Nephron progenitor cell (in vitro differentiated cells): ENCODE data around the gene SLC5A2.

Experiments
- DNase-seq: peaks from one replicate; pipeline ENCODE4 v3.0.0; 2021
- H3K27ac Mint-ChIP-seq: 2 replicates; pipeline ENCODE4 v1.8.0; 2021; ENCODE audit warnings: mild to moderate bottlenecking, moderate library complexity, mixed read lengths
- H3K27me3 Mint-ChIP-seq: 2 replicates; pipeline ENCODE4 v1.8.0; 2021; ENCODE audit warnings: mild to moderate bottlenecking, low read depth, mixed read lengths; ENCODE audit not compliant: poor library complexity
- H3K36me3 Mint-ChIP-seq: 2 replicates; pipeline ENCODE4 v1.8.0; 2021; ENCODE audit warnings: low read depth, mixed read lengths
- H3K4me1 Mint-ChIP-seq: 2 replicates; pipeline ENCODE4 v1.8.0; 2021; ENCODE audit warnings: mixed read lengths
- H3K4me3 Mint-ChIP-seq: 2 replicates; pipeline ENCODE4 v1.8.0; 2021; ENCODE audit warnings: mild to moderate bottlenecking, moderate library complexity, mixed read lengths
- H3K9me3 Mint-ChIP-seq: 2 replicates; pipeline ENCODE4 v1.8.0; 2021; ENCODE audit warnings: mild to moderate bottlenecking, moderate library complexity, mixed read lengths
- TF ChIP-seq, protein P1 (sequence below): fragments of 200-600 bp; sonication (generic); IDR thresholded peaks from 2 replicates; pipeline ENCODE4 v1.5.0; 2021; ENCODE audit warnings: antibody characterized with exemption

SLC5A2 gene

DNA sequence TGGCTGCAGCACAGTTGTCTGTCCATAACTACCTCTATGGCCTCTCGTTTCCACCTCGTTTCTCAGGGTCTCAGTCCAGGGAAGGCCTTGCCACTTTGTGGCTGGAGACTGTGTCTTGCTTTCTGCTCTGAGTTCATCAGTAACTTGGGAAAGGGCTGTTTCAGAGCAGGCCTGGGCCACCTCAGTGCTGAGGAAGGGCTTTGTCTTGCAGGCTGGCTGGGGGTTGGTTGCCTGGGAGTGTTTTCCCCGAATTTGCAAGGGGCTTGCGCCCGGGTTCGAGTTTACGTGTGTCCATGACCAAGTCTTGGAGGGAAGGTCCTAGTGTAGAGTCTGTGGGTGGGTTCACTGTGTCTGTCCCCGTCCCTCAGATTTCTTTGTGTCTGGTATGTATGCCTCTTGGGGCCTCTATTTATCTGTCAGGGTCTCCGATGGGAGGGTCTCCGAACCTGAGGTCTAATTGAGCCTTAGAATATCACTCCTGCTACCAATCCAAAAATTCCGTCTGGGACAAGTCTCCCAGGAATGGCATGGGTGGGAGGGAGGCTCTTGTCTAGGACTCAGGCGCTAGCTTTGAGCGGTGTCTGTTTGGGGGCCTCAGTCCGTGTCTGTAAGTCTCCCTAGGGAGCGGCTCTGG is 11.6 kb upstream of the SLC5A2 start:
- Mint-ChIP-seq H3K4me1 (peaks cover 18% of the 10 kb centered on the region), H3K9me3 (no peaks in the 10 kb centered on the region), H3K27me3 (peaks cover 46% of the 10 kb centered on the region), H3K27ac (no peak overlapping the region), H3K36me3 (peaks cover 13% of the 10 kb centered on the region), H3K4me3 (peak overlapping the region; percentile 85)
- DNase-seq, result no peak
- TF ChIP-seq, protein P1, sequence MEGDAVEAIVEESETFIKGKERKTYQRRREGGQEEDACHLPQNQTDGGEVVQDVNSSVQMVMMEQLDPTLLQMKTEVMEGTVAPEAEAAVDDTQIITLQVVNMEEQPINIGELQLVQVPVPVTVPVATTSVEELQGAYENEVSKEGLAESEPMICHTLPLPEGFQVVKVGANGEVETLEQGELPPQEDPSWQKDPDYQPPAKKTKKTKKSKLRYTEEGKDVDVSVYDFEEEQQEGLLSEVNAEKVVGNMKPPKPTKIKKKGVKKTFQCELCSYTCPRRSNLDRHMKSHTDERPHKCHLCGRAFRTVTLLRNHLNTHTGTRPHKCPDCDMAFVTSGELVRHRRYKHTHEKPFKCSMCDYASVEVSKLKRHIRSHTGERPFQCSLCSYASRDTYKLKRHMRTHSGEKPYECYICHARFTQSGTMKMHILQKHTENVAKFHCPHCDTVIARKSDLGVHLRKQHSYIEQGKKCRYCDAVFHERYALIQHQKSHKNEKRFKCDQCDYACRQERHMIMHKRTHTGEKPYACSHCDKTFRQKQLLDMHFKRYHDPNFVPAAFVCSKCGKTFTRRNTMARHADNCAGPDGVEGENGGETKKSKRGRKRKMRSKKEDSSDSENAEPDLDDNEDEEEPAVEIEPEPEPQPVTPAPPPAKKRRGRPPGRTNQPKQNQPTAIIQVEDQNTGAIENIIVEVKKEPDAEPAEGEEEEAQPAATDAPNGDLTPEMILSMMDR, result no peak

DNA sequence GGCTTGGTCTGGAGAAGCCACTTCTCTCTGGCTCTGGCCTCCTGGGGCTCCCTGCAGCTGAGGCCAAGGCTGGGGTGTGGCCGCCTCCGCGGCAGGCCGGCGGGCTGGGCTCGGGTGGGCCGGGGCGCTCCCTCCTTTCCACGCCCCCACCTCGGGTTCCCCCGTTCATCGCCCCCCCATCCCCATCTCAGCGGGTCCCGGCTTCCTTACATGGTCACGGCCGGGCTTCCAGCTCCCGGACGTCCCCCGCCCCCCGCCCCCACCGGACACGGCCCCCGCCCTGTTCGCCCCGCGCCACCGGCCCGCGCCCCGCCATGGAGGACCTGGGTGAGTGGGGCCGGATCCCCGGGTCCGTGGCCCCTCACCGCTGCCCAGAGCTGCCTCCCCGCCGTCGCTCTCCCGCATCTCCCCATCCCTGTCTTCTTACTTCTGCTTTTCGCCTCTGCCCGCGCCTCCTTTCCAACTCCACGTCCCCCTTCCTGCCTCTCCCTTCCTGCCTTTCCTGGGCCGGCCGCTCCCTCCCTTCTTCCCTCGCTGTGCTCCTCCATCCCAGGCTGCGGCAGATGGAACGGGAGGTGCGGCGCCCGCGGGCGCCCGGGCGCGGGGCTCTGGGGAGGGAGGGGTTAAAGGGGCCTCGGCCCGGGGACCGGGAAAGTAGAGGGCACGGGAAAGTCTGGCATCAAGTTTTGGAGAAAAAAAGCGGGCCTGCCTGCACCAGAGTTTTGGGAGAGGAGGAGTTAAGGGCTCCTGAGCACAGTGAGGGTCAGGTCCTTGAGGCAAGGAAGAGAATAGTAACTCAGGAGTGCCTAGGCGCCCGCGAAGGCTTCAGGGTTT is 10.8 kb upstream of the SLC5A2 start, which contains the start of gene TGFB1I1:
TGFB1I1 (plus strand) TSS at position 278 of the 834 bp plus-strand sequence; CDS start at position 315, 37 bp downstream.
- Mint-ChIP-seq H3K4me3 (peak within 1 kb of the TSS; percentile 85), H3K27me3 (peaks cover 54% of the 10 kb centered on the region), H3K36me3 (peaks cover 9% of the 10 kb centered on the region), H3K4me1 (peaks cover 21% of the 10 kb centered on the region), H3K27ac (no peak within 1 kb of the TSS), H3K9me3 (no peaks in the 10 kb centered on the region)
- TF ChIP-seq, protein P1, result no peak
- DNase-seq, result peak; percentile 52

DNA sequence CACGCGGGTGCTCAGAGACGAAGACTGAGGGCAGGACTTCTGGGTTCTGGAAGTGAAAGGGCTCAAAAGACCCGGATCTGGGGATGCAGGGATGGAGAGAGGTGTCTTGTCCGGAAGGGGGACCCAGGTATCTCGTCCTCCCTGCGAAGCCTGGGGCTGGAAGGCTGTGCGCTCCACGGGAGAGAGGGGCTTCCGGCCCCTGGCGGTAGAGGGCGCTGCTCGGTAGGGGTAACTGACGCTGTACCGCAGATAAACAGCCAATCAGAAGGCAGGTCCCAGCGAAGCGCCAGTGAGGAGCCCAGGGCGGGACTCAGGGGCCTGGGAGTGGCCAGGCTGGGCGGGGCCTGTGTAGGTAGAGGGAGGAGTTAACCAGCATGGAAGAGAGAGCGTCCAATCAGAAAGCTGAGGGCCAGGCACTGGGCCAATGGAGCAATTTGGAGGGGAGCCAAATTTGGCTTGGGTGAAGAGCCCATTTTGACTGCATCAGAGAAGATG is 10.2 kb upstream of the SLC5A2 start:
- Mint-ChIP-seq H3K4me1 (peaks cover 24% of the 10 kb centered on the region), H3K36me3 (peaks cover 6% of the 10 kb centered on the region), H3K9me3 (no peaks in the 10 kb centered on the region), H3K4me3 (peak overlapping the region; percentile 85), H3K27ac (no peak overlapping the region), H3K27me3 (peaks cover 60% of the 10 kb centered on the region)
- TF ChIP-seq, protein P1, result peak; percentile 50
- peak; percentile 59 for DNase-seq

DNA sequence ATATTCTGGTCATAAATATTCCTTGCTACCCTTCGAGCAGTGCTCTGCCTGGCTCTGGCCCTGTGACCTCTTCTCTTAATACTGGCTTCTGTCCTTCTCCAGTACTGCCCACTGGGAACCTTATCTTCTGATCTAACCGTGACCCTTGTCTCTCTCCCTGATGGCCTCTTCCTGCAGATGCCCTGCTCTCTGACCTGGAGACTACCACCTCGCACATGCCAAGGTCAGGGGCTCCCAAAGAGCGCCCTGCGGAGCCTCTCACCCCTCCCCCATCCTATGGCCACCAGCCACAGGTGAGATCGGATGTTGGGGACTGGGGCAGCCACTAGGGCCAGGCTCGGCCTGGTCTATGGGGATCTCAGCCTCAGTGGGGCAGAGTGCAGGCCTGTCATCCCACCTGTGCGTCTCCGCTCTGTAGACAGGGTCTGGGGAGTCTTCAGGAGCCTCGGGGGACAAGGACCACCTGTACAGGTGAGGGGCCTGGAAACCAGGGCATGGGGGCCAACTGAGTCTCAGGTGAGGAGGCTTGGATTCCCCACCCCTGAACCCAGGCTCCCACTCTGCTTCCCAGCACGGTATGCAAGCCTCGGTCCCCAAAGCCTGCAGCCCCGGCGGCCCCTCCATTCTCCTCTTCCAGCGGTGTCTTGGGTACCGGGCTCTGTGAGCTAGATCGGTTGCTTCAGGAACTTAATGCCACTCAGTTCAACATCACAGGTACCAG is 9.5 kb upstream of the SLC5A2 start:
- DNase-seq, result no peak
- Mint-ChIP-seq H3K27me3 (peaks cover 66% of the 10 kb centered on the region), H3K9me3 (no peaks in the 10 kb centered on the region), H3K4me1 (peaks cover 30% of the 10 kb centered on the region), H3K27ac (no peak overlapping the region), H3K36me3 (peaks cover 6% of the 10 kb centered on the region), H3K4me3 (peak overlapping the region; percentile 85)
- TF ChIP-seq, protein P1, result no peak

DNA sequence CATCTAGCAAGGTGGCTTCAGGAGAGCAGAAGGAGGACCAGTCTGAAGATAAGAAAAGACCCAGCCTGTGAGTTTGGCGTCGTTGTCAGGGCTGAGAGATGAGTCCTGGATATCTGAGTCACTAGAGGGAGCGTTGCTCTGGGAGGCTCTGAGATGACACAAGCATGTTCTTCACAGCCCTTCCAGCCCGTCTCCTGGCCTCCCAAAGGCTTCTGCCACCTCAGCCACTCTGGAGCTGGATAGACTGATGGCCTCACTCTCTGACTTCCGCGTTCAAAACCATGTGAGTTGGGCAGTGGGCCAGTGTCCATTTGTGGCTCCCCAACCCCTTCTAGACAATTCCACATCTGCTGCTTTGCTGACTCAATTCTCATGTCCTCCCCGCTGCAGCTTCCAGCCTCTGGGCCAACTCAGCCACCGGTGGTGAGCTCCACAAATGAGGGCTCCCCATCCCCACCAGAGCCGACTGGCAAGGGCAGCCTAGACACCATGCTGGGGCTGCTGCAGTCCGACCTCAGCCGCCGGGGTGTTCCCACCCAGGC is 8.7 kb upstream of the SLC5A2 start:
- no peak overlapping the region for H3K27ac Mint-ChIP-seq
- H3K27me3 Mint-ChIP-seq, result peaks cover 70% of the 10 kb centered on the region
- no peak for DNase-seq
- TF ChIP-seq, protein P1, result no peak
- H3K9me3 Mint-ChIP-seq, result no peaks in the 10 kb centered on the region
- peaks cover 6% of the 10 kb centered on the region for H3K36me3 Mint-ChIP-seq
- H3K4me3 Mint-ChIP-seq, result no peak overlapping the region
- peaks cover 30% of the 10 kb centered on the region for H3K4me1 Mint-ChIP-seq
